GM19328 (cell line): Measurements from ENCODE around the gene POU6F2.

ENCODE experiments used
- ATAC-seq: cut with Tn5 transposase; IDR thresholded peaks from one replicate; pipeline ENCODE4 v1.9.1; 2021; ENCODE audit warnings: mild to moderate bottlenecking, moderate library complexity; ENCODE audit not compliant: unreplicated experiment

Gene POU6F2

GRCh38 chr7:39062811-39063210 is 85.1 kb downstream of the POU6F2 start:
- no peak for ATAC-seq

- ATAC-seq: no peak
Measured at GRCh38 chr7:39069031-39069430, 91.3 kb downstream of the POU6F2 start.

GRCh38 chr7:39069896-39070881 is 92.5 kb downstream of the POU6F2 start:
- ATAC-seq: no peak

- ATAC-seq: no peak
Measured at GRCh38 chr7:39071116-39071515, 93.4 kb downstream of the POU6F2 start.

- ATAC-seq: no peak
Measured at GRCh38 chr7:39073432-39073831, 95.7 kb downstream of the POU6F2 start.

GRCh38 chr7:39075210-39075609 is 97.5 kb downstream of the POU6F2 start:
- no peak for ATAC-seq

GRCh38 chr7:39083781-39084180 is 106.1 kb downstream of the POU6F2 start:
- no peak for ATAC-seq

- no peak for ATAC-seq
Measured at GRCh38 chr7:39084349-39084748, 106.6 kb downstream of the POU6F2 start.

- no peak for ATAC-seq
Measured at GRCh38 chr7:39085189-39085588, 107.5 kb downstream of the POU6F2 start.

- no peak for ATAC-seq
Measured at GRCh38 chr7:39085590-39086049, 107.9 kb downstream of the POU6F2 start.

- ATAC-seq: no peak
Measured at GRCh38 chr7:39086638-39087360, 109.1 kb downstream of the POU6F2 start.

- ATAC-seq: no peak
Measured at GRCh38 chr7:39088730-39089593, 111.3 kb downstream of the POU6F2 start.

GRCh38 chr7:39091145-39091544 is 113.4 kb downstream of the POU6F2 start:
- ATAC-seq: no peak

GRCh38 chr7:39091774-39092173 is 114.1 kb downstream of the POU6F2 start:
- ATAC-seq: no peak

GRCh38 chr7:39094731-39095130 is 117.0 kb downstream of the POU6F2 start:
- no peak for ATAC-seq

GRCh38 chr7:39095875-39096619 is 118.3 kb downstream of the POU6F2 start:
- no peak for ATAC-seq

GRCh38 chr7:39098506-39098905 is 120.8 kb downstream of the POU6F2 start:
- no peak for ATAC-seq

GRCh38 chr7:39099146-39099545 is 121.4 kb downstream of the POU6F2 start:
- no peak for ATAC-seq

GRCh38 chr7:39100270-39100669 is 122.6 kb downstream of the POU6F2 start:
- ATAC-seq: no peak

- no peak for ATAC-seq
Measured at GRCh38 chr7:39102234-39102633, 124.5 kb downstream of the POU6F2 start.
